ENCODE results near the gene EIF4G3. TPM values are rescaled to one million over a fixed set of nuclear protein-coding genes. Genes with fewer than 3 reads are reported as not detected.

The EIF4G3 gene
- total RNA-seq, 2 donors from 2014 or later, result 20.8 to 48.8 TPM

DNA sequence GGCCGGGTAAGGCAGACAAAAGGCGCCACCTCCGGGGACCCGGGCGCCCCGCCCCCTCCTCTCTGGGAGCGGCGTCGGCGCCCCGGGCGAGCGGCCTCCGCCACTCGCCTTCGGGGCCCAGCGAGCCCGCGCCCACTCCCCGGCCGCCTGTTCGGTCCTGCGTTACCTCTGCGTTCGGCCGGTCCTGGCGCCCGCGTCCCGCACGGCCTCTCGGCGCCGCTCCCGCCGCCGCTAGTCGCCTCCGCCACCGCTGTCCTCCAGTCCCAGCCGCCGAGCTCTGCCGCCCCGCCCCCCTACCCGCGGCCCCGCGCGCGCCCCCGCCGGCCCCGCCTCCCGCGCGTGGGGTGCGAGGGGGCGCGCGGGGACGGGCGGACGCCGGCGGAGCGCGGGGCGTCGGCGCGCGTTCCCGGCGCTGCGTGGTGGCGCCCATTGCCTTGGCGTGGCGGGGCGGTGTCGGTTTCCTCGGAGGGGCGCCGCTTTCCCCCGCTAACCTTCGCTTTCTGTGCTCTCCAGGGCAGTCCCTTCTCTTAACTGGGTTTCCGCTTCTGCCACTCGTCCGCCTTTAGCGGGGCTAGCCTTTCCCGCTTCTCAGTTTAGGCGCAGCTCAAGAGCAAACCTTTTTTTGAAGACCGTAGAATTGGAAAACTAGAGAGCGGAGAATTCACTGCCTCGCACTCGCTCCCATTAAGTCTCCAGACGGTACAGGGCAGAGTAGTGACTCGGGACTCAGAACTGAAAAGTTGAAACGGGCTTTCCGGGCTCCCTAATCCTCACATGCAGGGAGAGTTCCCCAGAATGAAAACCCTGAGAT lies 389.5 kb downstream of the EIF4G3 start, which contains the start of gene HP1BP3:
Gene HP1BP3 (minus strand): TSS at position 279 of the 811 bp plus-strand sequence. CDS start 6,867 bp downstream, outside the sequence.
- ATAC-seq (peak; percentile 78), DNase-seq (peak; percentile 78 to 84 (median 80))
- peak in 2 of 7 experiments; percentile 2 to 6 for TF ChIP-seq CTCF (IDR thresholded peaks at IDR 0.05)
- TF ChIP-seq POLR2A (IDR thresholded peaks at IDR 0.05), result peak; percentile 41 to 74 (median 56)
- Histone ChIP-seq H3K9me3 (no peaks in the 10 kb centered on the region), H3K4me1 (peaks cover 25% of the 10 kb centered on the region), H3K36me3 (replicated peaks in 1 of 2; ENCODE audit: insufficient read depth in 1 of 2, low read depth in 2 of 2) (no peaks in the 10 kb centered on the region), H3K27me3 (no peaks in the 10 kb centered on the region), H3K27ac (peak within 1 kb of the TSS; percentile 91 to 98 (median 93)), H3K4me3 (peak within 1 kb of the TSS; percentile 69 to 82)
- WGBS, 2 donors, result 0 to 1% methylated on average over 24 to 36 of the region's 99 CpGs
- intact Hi-C loops (cut with DNase I), result no loop called here

DNA sequence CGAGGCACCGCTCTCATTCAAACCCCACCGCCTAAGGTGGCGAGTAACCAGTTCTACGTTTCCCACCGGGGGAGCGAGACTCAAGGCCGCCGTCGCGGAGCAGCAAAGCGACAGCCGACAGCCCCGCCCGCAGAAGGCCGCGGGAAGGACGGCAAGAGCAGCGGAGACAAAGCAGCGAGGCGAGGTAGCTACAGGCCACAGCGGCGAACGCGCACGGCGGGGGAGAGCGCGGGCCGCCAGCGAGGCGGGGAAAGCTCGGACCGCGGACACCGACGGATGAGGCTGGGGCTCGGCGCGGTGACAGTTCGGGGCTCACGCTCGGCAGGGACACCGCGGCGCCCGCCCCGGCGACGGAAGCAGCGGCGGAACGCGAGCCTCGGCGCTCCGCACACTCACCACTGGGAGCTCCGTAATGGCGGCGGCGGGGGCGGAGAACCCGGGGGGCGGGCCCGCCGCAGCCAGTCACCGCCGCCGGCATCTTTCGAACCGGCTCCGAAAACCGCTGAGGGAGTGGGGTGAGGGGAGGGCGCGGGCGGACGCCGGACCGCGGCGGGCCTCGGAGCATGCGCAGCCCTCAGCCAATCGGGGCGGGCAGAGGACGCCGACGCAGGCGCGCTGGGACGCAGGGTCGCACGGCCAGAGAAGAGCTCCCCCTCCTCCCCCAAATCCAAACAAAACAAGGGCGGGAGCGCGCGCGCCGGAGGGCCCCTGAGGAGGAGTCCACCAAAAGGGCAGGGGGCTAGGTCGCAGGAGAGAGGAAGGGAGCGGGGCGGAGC lies 390.3 kb downstream of the EIF4G3 start:
- TF ChIP-seq POLR2A (IDR thresholded peaks at IDR 0.05) (peak; percentile 55 to 78 (median 72)), CTCF (IDR thresholded peaks at IDR 0.05) (peak in 1 of 7 experiments; percentile 2)
- DNase-seq, result peak; percentile 95
- WGBS, 2 donors, result 0% methylated on average over 15 to 98 of the region's 102 CpGs
- Histone ChIP-seq H3K4me1 (peaks cover 33% of the 10 kb centered on the region), H3K4me3 (peak overlapping the region; percentile 69 to 82), H3K36me3 (replicated peaks in 1 of 2; ENCODE audit: insufficient read depth in 1 of 2, low read depth in 2 of 2) (no peaks in the 10 kb centered on the region), H3K27ac (peak overlapping the region; percentile 91 to 98 (median 93)), H3K9me3 (no peaks in the 10 kb centered on the region), H3K27me3 (no peaks in the 10 kb centered on the region)
- ATAC-seq, result peak; percentile 91
- intact Hi-C loops (cut with DNase I), result no loop called here

DNA sequence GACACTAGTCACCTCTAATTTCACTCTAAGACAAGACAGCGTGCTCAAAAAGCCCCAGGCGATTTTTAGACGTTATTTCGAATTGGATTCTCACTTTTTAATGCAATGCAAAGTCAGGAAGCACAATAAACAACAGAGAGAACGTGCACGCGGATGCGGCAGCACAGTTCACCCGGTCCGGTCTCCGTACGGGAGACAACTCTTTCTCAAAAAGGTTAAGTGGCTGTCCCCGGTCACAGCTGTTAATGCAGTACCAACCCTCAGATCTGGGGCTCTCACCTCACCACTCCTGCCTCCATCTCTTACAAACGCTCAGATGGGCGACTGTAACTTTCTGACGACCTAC lies 390.8 kb downstream of the EIF4G3 start:
- intact Hi-C loops (cut with DNase I), result no loop called here
- ATAC-seq (no peak), DNase-seq (no peak)
- H3K4me1 ChIP-seq, result peaks cover 38% of the 10 kb centered on the region
- peak overlapping the region; percentile 69 to 82 for H3K4me3 ChIP-seq
- H3K27ac ChIP-seq, result peak overlapping the region; percentile 91 to 98 (median 93)
- no peaks in the 10 kb centered on the region for H3K36me3 ChIP-seq (replicated peaks in 1 of 2; ENCODE audit: insufficient read depth in 1 of 2, low read depth in 2 of 2)
- 0 to 1% methylated on average over 10 to 16 of the region's 16 CpGs for WGBS, 2 donors
- no peaks in the 10 kb centered on the region for H3K27me3 ChIP-seq
- no peaks in the 10 kb centered on the region for H3K9me3 ChIP-seq
- no peak for TF ChIP-seq POLR2A (IDR thresholded peaks at IDR 0.05)
- peak in 1 of 7 experiments; percentile 3 for TF ChIP-seq CTCF (IDR thresholded peaks at IDR 0.05)

DNA sequence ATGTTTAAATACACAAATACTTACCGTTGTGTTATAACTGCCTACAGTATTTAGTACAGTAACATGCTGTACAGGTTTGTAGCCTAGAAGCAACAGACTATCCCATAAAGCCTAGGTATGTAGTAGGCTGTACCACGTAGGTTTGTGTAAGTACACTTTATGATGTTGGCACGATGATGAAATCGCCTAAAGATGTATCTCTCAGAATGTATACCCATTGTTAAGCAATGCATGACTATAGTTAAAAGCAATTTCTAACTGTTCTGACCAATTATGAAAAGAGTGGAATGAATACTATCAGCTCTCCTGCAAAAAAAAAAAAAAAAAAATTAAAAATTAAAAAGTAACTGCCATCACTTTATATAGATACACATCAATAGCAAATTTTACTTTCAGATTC lies 401.0 kb downstream of the EIF4G3 start:
- no peak overlapping the region for H3K27ac ChIP-seq
- TF ChIP-seq CTCF (IDR thresholded peaks at IDR 0.05), result no peak
- TF ChIP-seq POLR2A (IDR thresholded peaks at IDR 0.05), result no peak
- peaks cover 12% of the 10 kb centered on the region for H3K4me1 ChIP-seq
- WGBS, 2 donors, result 84 to 85% methylated on average over 4 of the region's 4 CpGs
- DNase-seq (no peak), ATAC-seq (no peak)
- no peaks in the 10 kb centered on the region for H3K9me3 ChIP-seq
- no peaks in the 10 kb centered on the region for H3K27me3 ChIP-seq
- peaks cover 8 to 28% of the 10 kb centered on the region in 2 donors for H3K36me3 ChIP-seq (replicated peaks in 1 of 2; ENCODE audit: insufficient read depth in 1 of 2, low read depth in 2 of 2)
- H3K4me3 ChIP-seq, result no peak overlapping the region
- intact Hi-C loops (cut with DNase I), result no loop called here
